NOMO-1 treated with dmso at 0.1 percent for 144 hours (cell line): ENCODE data around the gene PLXNC1.

Experiments used
- DNase-seq: peaks from one replicate; lab custom pipeline; 2025; ENCODE audit not compliant: unreplicated experiment; lab: John Stamatoyannopoulos, UW

PLXNC1 gene

GRCh38 chr12:94229902-94230301 lies 81.5 kb downstream of the PLXNC1 start:
- DNase-seq = no peak

GRCh38 chr12:94230357-94230905 lies 82.1 kb downstream of the PLXNC1 start:
- DNase-seq = no peak

- peak; percentile 43 for DNase-seq
These were observed 83.3 kb downstream of the PLXNC1 start for GRCh38 chr12:94231709-94232108.

- no peak for DNase-seq
These were observed 87.5 kb downstream of the PLXNC1 start for GRCh38 chr12:94235848-94236247.

GRCh38 chr12:94239332-94239993 lies 91.1 kb downstream of the PLXNC1 start:
- no peak for DNase-seq

- peak; percentile 91 for DNase-seq
These were observed 91.8 kb downstream of the PLXNC1 start for GRCh38 chr12:94240171-94240570.

GRCh38 chr12:94242901-94243300 lies 94.5 kb downstream of the PLXNC1 start:
- DNase-seq = no peak

GRCh38 chr12:94244165-94245133 lies 96.1 kb downstream of the PLXNC1 start:
- peak; percentile 95 for DNase-seq

- no peak for DNase-seq
These were observed 97.4 kb downstream of the PLXNC1 start for GRCh38 chr12:94245631-94246383.

- DNase-seq = no peak
These were observed 98.9 kb downstream of the PLXNC1 start for GRCh38 chr12:94247246-94247645.

- DNase-seq = no peak
These were observed 100.2 kb downstream of the PLXNC1 start for GRCh38 chr12:94248582-94248981.

GRCh38 chr12:94250130-94250529 lies 101.8 kb downstream of the PLXNC1 start:
- DNase-seq = no peak

- DNase-seq = no peak
These were observed 105.9 kb downstream of the PLXNC1 start for GRCh38 chr12:94254270-94254669.

DNA sequence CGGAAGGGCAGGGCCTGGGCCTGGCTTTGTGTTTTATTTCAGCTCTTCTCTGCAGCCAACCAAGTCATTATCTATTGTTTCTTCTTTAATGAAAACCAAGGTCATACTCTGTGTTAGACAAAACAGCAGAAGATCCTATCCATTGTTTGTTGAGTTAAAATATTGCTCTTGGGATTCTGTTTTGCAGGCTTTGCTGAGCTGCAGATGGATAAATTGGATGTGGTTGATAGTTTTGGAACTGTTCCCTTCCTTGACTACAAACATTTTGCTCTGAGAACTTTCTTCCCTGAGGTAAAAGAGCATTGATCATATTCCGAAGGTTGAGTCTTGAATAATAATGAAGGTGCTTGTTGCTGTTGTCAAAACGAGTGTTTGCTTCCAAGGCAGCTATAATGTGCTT lies 106.6 kb downstream of the PLXNC1 start:
- DNase-seq = no peak

DNA sequence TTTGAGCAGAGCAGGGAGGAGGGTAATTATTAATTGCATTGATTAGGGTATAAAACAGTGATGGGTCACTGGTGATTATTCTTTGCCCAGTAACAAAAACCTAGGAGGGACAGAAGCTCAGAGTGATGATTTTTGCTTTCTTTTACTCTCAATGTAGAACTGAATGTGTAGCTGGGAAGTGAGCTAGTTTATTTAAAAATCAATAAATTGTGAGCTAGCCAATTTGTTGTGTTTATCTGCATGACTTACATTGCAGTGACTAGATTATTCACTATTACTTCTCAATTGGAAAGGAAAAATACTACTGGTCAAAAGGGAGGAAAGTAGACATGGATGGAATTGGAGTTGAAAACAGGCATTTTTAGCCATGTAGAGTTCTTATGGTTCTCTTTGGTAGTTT lies 107.1 kb downstream of the PLXNC1 start:
- no peak for DNase-seq

GRCh38 chr12:94258593-94258992 lies 110.2 kb downstream of the PLXNC1 start:
- no peak for DNase-seq

DNA sequence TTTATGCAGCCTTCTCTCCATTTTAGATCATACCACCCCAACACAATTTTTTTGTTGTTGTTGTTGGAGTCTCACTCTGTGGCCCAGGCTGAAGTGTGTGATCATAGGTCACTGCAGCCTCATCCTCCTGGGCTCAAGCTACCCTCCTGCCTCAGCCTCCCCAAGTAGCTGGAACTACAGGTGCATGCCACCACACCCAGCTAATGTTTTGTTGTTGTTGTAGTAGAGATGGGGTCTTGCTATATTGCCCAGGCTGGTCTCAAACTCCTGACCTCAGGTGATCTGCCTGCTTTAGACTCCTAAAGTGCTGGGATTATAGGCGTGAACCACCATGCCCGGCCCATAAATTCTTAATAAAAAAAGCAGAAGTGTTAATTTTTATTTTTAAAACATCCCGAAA lies 111.6 kb downstream of the PLXNC1 start:
- no peak for DNase-seq

DNA sequence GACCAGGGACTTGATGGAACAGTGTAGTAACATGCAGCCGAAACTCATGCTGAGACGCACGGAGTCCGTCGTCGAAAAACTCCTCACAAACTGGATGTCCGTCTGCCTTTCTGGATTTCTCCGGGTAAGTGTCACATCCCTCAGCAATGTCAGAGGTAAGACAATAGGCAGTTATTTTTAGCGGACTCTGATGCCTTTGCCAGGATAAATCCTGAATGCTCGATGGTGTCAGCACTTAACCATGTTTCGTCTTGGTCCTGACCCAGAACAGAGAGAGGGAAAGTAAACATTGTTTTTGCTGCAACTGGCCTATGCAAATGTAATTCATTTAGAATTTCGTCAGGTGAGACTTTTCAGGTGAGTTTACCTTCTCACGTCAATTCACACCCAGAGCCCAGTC lies 112.3 kb downstream of the PLXNC1 start:
- no peak for DNase-seq

- DNase-seq = no peak
These were observed 112.7 kb downstream of the PLXNC1 start for GRCh38 chr12:94261119-94261518.

- DNase-seq = no peak
These were observed 113.4 kb downstream of the PLXNC1 start for GRCh38 chr12:94261786-94262185.
